Measurements from ENCODE around the gene PCDHA8.

- TF ChIP-seq ESRRA (IDR thresholded peaks at IDR 0.05; ENCODE audit: low read length): no peak
- TF ChIP-seq JUND (IDR thresholded peaks at IDR 0.05; ENCODE audit: low read depth, low read length): no peak
Observed at GRCh38 chr5:140883373-140883772, 42.4 kb downstream of the PCDHA8 start.
